ENCODE data around the gene SENP6.

Gene SENP6

DNA sequence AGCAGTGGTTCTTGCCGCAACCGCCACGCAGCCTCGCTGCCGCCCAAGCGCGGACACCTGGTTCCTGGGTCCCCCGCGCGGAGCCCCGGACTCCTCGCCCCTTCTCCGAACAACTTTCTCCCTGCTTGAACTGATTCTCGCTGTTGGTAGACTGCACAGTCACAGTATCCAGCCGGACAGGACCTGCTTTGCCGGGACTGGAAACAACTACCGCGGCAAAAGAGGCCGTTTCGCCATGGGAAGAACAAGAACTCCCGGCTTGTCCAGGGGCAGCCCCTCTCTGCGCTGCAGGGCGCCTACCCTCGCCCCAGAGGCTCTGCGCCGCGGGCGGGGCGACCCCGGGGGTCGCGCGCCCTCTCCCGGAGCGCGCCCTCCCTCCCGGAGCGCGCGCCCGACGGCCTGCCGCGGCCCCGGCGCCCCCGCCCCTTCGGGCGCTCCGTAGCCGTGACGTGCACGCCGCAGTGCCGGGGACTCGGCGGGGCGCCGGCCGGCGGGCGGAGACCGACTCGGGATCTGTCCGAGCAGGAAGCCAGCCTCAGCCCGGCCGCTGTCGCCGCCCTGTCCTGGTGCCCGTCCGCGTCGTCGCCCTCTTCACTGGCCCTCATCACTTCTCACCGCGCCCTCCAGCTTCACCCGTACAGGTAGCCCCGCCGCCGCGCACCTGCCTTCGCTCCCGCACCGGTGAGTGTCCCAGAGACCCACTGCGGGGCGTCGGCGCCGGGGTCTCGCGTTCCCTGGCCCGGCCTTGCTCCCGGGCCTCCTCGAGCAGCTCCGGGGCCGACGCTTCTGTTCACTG is 147.3 kb downstream of the SENP6 start, which contains the start of gene MYO6:
Gene MYO6, plus strand, starts transcription at position 497 of the 796 bp plus-strand sequence. CDS start 68,309 bp downstream, outside the sequence.
- DNase-seq = peak; percentile 12

DNA sequence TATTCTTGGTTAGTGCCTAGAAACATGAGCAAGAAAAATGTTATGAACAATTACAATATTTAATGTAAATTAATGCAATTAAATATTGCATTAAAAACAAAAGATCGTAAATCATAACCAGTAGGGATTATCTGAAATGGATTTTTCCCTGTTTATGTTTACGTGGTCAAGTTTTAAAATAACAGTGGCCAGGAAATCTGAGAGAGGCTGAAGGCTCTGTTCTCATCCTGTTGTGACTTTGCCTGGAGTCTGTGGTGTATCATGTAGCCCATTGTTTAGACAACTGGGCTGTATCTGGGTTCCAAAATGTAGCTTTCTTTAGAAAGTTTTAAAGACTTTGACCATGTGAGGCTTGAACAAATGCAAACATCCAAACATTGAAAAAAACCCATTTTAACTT is 149.8 kb downstream of the SENP6 start:
- no peak for DNase-seq

DNA sequence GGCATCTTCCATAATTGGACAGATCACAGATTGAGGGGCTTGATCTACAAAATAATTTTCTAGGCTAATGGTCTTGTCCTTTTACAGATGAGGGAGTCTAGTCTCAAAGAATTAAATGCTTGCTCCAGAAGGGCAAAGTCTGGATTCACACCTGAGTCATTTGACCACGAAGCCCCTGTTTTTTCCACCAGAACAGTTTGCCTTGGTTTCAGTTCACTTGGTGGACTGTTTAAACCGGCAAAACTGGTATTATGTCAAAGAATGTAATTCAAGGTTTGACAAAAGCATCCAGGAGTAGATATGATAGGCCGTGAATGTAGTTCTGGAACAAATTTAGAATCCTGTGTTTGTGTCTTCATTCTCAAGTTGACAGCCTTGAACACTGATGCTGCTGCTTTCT is 150.7 kb downstream of the SENP6 start:
- DNase-seq = no peak

DNA sequence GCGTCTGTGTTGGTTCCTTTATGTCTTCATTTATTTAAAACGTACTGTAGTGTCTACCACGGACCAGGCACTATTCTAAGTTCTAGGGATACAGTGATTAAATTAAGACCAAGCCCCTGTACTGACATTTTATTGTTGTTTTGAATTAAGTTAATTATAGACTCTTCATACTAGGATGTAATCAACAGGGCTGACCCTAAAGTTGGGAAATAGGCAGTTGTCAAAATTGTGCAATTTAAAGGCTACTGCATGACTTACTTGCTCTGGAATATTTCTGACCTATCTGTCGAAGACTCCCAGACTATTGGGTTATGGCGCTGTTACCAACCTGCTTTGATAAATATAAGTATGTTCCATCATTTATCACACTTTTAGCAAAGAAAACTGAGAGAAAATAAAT is 154.0 kb downstream of the SENP6 start:
- DNase-seq = no peak

DNA sequence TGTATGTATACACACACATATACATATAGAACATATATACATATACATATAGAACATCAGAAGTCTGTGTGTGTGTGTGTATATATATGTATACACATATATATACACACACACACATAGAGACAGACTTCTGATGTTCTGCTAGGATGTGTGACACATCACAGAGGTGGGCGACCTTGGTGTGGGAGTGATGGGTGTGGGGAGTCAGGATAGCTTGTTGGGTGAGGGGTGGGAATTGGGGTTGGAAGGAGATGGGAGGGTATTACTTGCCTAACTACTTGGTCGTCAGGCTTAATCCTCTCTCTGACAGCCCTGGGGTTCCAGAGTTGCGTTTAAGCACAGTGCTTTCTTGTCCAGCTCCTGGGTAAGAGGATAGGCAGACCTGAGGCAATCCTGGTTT is 155.6 kb downstream of the SENP6 start:
- no peak for DNase-seq

DNA sequence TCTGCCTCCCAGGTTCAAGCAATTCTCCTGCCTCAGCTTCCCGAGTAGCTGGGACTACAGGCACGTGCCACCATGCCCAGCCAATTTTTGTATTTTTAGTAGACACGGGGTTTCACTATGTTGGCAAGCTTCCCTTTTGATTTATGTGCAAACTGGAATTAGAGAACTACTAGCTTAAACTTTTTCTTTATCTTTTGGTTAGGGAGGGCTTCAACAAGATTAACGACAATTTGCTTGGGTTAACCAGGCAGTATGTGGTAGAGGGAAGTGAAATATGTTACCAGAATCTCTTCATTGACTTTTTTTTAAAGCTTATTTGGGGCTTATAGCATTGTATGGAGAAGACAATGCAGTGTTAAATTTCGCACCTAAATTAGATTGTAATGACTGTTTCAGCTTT is 156.4 kb downstream of the SENP6 start:
- no peak for DNase-seq

DNA sequence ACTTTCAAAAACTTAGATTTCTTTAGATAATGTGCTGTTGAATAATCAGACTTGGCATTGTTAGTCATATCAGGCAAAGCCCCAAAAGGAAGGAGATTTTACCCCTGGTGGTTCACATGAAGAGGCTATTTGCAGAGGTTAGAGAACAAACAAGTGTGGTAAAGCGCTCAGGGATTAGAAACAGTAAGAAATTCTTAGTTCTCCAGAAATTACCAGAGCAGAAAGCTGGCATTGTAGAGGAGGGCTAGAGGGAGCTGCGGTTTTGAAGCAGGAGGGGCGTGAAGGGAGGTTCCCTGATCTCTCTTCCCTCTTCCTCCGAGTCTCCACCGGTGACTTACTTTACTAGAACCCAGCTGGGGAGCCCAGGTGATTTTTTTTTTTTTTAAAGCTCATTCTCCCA is 157.5 kb downstream of the SENP6 start:
- DNase-seq = no peak

DNA sequence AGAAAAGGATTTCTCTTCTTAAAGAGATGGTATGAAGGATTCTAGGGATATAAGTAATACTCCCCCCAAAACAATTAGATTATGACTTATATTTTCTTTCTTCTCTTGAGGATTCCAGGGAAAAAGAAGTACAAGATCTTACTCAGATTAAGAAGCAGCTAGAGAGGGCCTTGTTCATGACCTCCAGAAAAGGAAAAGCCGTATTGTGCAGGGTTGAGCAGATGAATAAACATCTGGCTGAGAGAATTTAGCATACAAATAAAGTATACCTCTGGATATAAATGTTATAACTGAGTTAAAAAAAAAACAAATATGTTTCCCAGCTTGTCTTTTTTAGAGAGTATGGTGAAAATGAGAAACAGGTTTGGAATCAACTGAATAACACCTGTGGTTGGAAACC is 158.6 kb downstream of the SENP6 start:
- DNase-seq = no peak

DNA sequence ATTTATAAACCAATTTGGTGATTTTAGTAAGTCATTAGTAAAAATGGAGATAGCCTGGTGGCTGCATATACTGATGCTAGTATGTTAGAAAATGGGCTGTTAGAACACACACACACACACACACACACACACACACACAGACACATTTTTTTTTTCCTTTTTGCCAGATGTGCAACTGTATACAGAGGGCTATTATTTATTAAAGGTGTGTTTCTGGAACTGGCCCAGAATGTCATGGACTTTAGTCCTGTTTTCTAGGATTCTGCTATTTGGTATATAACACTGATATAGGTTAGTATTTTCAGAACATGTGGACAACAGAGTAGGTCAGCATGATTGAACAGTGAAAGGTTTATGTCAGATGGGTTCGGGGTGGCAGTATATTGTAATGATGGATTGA is 159.8 kb downstream of the SENP6 start:
- no peak for DNase-seq

DNA sequence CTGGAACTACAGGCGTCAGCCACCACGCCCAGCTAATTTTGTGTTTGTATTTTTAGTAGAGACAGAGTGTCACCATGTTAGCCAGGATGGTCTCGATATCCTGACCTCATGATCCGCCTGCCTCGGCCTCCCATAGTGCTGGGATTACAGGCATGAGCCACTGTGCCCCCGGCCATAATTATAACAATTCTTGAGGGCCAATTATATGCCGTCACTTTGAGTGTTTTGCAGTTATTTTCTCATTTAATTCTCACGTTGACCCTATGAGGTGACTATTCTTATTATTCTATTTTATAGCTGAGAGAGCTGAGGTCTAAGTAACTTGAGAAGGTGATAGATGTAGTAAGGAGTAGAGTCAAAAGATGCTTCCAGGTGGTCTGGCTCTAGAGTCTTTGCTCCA is 160.4 kb downstream of the SENP6 start:
- no peak for DNase-seq

DNA sequence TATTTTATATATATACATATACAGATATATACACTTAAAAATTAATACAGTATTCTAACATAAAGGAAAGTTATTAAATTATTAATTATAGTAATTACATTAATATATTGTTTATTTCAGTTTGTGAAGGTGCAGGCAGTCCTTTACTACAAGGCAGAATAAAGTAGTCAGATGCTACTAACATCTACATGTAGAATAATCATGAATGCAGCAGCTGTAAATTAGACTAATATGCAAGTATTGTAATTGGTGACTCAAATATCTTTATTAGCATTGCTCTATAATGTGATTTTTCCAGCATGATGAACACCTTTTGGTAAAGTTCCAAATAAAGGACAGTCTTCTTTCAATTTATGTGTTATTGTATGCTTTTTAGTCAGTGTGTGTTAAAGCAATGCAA is 164.7 kb downstream of the SENP6 start:
- DNase-seq = no peak

All from stimulated activated CD4-positive, alpha-beta T cell treated with anti-CD3 and anti-CD28 coated beads, Interleukin-1b, Interleukin-23, amount 100 ng/mL, for 48 hours (primary cell).